Measurements from ENCODE around the gene ZBTB38. TPM values are rescaled to one million over a fixed set of nuclear protein-coding genes. Genes with fewer than 3 reads are reported as not detected.

The ZBTB38 gene
- total and polyA plus RNA-seq, 2 of the 13 experiments (the other 11 are each of a cell fraction or from before 2014, with no cell fraction given), result 26.8 to 51.7 TPM

GRCh38 chr3:141360888-141361598 lies 7.3 kb upstream of the ZBTB38 start (continued):
- TF ChIP-seq, protein P1, sequence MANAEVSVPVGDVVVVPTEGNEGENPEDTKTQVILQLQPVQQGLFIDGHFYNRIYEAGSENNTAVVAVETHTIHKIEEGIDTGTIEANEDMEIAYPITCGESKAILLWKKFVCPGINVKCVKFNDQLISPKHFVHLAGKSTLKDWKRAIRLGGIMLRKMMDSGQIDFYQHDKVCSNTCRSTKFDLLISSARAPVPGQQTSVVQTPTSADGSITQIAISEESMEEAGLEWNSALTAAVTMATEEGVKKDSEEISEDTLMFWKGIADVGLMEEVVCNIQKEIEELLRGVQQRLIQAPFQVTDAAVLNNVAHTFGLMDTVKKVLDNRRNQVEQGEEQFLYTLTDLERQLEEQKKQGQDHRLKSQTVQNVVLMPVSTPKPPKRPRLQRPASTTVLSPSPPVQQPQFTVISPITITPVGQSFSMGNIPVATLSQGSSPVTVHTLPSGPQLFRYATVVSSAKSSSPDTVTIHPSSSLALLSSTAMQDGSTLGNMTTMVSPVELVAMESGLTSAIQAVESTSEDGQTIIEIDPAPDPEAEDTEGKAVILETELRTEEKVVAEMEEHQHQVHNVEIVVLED (CRISPR knock-in tag; IDR thresholded peaks at IDR 0.05; ENCODE audit: borderline replicate concordance), result peak; percentile 45; the same call in 1 of the 2 replicates
- TF ChIP-seq ZNF136 (CRISPR knock-in tag; IDR thresholded peaks at IDR 0.05; ENCODE audit: low read depth) (no peak), ZNF567 (CRISPR knock-in tag; IDR thresholded peaks at IDR 0.05; ENCODE audit: borderline replicate concordance) (0 out of 2 replicates have a peak, but pooled peaks have one; percentile 68), NFKB2 (CRISPR knock-in tag; IDR thresholded peaks at IDR 0.05; ENCODE audit: borderline replicate concordance) (no peak), SAFB2 (CRISPR knock-in tag; IDR thresholded peaks at IDR 0.05; ENCODE audit: borderline replicate concordance, low read depth) (no peak), ZNF496 (CRISPR knock-in tag; IDR thresholded peaks at IDR 0.05; ENCODE audit: insufficient replicate concordance) (no peak), FOXM1 (CRISPR knock-in tag; IDR thresholded peaks at IDR 0.05) (no peak), NFE2 (CRISPR knock-in tag; IDR thresholded peaks at IDR 0.05) (no peak), ZNF773 (CRISPR knock-in tag; IDR thresholded peaks at IDR 0.05; ENCODE audit: borderline replicate concordance) (no peak), ZNF7 (CRISPR knock-in tag; IDR thresholded peaks at IDR 0.05) (no peak), MLLT10 (CRISPR knock-in tag; IDR thresholded peaks at IDR 0.05) (no peak), RFX5 (IDR thresholded peaks at IDR 0.05; ENCODE audit: low read depth, low read length) (no peak), ZNF317 (CRISPR knock-in tag; IDR thresholded peaks at IDR 0.05) (no peak), NFATC3 (CRISPR knock-in tag; IDR thresholded peaks at IDR 0.05) (no peak), ZNF776 (CRISPR knock-in tag; IDR thresholded peaks at IDR 0.05) (no peak), ARID2 (CRISPR knock-in tag; IDR thresholded peaks at IDR 0.05; ENCODE audit: borderline replicate concordance) (no peak), RBFOX2 (IDR thresholded peaks at IDR 0.05; ENCODE audit: low read depth, low read length) (no peak), ZNF605 (CRISPR knock-in tag; IDR thresholded peaks at IDR 0.05) (peak; percentile 72; the same call in 1 of the 2 replicates), ZNF572 (CRISPR knock-in tag; IDR thresholded peaks at IDR 0.05) (no peak), ZNF678 (CRISPR knock-in tag; IDR thresholded peaks at IDR 0.05) (no peak), KMT2B (CRISPR knock-in tag; IDR thresholded peaks at IDR 0.05) (no peak), ZFP41 (CRISPR knock-in tag; IDR thresholded peaks at IDR 0.05; ENCODE audit: borderline replicate concordance) (no peak), HNF4G (IDR thresholded peaks at IDR 0.05; ENCODE audit: borderline replicate concordance, low read depth, low read length) (peak; percentile 34; the same call in 1 of the 2 replicates), HNF4G (CRISPR knock-in tag; IDR thresholded peaks at IDR 0.05; ENCODE audit: borderline replicate concordance, low read depth) (peak; percentile 57; the same call in 1 of the 2 replicates), KDM3A (CRISPR knock-in tag; IDR thresholded peaks at IDR 0.05; ENCODE audit: low read depth) (0 out of 2 replicates have a peak, but pooled peaks have one; percentile 50), RNF2 (conservative IDR thresholded peaks at IDR 0.05; ENCODE audit: low read depth) (no peak)

All from HepG2 (cell line).